GM18508 (cell line): Measurements from ENCODE around the gene VSTM2L.

ENCODE experiments used
- ATAC-seq: cut with Tn5 transposase; IDR thresholded peaks from one replicate; pipeline ENCODE4 v1.9.1; 2021; ENCODE audit warnings: moderate number of reproducible peaks; ENCODE audit not compliant: insufficient read depth, unreplicated experiment

The VSTM2L gene

DNA sequence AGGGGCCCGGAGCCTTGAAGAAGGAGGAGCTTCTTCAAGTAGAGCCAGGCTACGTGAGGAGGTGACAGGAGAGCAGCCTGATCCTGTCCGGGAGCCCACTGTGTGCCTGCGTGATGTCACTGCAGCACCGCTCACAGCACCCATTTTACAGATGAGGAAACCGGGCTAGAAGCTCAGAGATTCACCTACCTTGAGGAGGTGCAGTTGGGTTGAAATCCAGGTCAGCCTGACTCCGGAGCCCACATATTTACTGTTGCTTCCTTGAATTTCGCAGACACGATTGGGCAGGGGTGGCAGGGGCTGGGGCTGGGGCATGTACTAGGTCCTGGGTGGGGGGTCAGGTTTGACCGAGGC, 12.5 kb downstream of the VSTM2L start:
- no peak for ATAC-seq

- ATAC-seq: no peak
Observed at GRCh38 chr20:37915800-37916570, 13.1 kb downstream of the VSTM2L start.

DNA sequence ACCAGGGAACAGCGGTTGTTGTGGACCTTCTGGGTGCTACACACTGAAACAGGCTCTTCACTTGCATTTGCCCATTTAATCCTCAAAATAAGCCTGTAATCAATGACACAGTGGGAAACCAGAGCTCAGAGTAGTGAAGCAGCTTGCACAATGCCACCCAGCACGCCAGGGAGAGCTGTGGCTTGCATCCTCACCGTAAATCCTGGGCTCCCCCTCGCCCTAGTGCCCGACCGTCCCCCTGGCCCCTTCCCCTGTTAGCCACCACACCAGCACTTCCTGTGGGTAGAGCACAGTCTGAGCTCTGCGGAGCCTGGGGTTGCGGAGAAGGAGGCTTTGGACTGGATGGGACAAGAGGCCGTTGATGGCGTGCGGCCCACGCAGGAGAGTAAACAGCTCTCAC, 14.5 kb downstream of the VSTM2L start:
- no peak for ATAC-seq

GRCh38 chr20:37918035-37918434, 15.1 kb downstream of the VSTM2L start:
- no peak for ATAC-seq

GRCh38 chr20:37919389-37920040, 16.6 kb downstream of the VSTM2L start:
- ATAC-seq: no peak

DNA sequence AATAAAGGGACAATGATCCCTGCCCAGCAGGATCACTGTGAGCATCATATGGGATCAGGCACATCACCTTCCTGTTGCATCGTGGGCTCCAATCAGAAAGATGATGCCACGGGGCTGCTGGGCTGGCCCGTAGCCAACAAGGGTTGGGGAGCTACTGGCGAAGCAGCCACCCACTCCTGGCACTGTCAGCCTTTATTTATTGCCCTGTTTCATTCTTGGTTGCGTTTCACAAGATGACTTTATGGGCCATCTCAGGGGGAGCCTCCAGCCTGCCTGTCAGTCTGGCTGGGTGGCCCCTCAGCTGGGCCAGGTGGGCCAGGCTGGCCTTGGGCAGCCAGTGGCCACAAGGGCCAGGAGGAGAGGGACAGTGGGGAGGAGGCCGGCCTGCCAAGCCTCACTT, 17.3 kb downstream of the VSTM2L start:
- ATAC-seq: no peak

- no peak for ATAC-seq
Observed at GRCh38 chr20:37920679-37921322, 17.9 kb downstream of the VSTM2L start.

DNA sequence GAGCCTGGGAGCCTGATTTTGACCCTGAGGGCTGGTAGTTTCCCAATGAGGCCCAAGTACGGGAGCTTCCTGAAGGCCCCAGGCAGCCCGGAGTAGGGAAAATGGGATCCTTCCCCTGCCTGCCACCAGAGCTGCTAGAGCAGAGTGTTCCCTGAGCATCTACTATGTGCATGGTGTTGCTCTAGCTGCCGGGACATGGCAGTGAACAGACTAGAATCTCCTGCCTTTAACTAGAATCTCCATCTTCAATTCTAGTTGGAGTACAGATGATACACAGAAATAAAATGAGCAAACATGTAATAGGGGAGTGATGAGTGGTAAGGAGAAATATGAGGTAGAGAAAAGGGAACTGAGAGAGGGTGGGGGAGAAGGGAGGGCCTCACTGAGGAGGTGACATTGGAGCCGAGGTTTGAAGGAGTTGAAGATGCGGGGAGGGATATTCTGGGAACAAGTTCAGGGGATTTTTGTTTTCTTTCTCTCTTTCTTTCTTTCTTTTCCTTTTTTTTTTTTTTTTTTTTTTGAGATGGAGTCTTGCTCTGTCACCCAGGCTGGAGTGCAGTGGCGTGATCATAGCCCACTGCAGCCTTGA, 18.5 kb downstream of the VSTM2L start:
- no peak for ATAC-seq

GRCh38 chr20:37922016-37922415, 19.1 kb downstream of the VSTM2L start:
- no peak for ATAC-seq

- no peak for ATAC-seq
Observed at GRCh38 chr20:37925265-37926165, 22.6 kb downstream of the VSTM2L start.

DNA sequence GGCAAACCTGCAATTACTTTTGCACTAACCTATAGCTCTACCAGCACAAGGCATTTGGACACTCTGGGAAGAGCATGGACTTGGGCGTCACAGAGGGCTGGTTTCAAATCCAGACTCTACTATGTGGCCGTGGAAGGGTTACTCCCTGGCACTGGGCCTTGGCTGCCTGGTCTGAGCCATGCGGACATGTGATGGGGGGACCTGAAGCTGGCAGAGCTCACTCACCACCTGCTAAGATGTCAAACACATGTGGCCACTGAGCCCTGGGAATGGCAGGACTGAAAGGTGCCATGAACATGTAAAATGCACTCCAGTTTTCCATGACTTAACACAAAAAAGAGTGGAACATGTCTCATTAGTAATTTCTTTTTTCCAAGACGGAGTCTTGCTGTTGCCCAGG, 23.7 kb downstream of the VSTM2L start:
- ATAC-seq: no peak

DNA sequence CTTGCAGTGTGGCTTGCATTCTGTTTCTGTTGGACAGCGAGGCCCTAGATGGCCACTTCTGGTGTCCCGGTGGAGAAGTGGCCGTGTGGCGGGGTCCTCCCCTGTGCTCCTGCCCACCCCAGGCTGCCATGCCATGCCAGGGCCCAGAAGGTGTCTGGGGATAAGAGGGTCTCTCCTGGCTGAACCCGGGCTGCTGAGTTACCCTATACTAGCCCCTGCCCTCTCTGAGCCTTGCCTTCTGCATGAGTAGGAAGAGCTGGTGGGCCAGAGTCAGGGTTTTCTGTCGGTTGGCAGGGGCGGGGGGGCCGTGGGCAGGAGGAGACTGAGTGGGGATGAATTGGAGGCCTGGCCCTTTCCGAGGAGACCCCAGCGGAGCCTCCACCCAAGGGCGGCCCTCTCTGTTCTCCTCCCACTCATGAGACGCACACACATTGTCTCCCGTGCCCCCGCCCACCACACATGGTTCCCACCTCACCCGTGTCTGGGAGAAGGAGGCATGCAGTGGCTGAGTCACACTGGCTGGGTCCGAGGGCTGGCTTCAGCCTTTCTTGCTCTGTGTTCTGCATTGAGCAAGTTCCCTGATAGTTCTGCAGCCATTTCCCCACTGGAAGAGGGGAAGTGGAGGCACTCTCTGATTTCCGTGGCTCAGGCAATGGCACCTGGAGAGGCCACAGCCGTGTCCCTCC, 24.6 kb downstream of the VSTM2L start:
- no peak for ATAC-seq

GRCh38 chr20:37928996-37929682, 26.2 kb downstream of the VSTM2L start:
- no peak for ATAC-seq

GRCh38 chr20:37929683-37930014, 26.7 kb downstream of the VSTM2L start:
- no peak for ATAC-seq

- no peak for ATAC-seq
Observed at GRCh38 chr20:37931153-37931922, 28.4 kb downstream of the VSTM2L start.

- ATAC-seq: no peak
Observed at GRCh38 chr20:37932074-37932473, 29.1 kb downstream of the VSTM2L start.

DNA sequence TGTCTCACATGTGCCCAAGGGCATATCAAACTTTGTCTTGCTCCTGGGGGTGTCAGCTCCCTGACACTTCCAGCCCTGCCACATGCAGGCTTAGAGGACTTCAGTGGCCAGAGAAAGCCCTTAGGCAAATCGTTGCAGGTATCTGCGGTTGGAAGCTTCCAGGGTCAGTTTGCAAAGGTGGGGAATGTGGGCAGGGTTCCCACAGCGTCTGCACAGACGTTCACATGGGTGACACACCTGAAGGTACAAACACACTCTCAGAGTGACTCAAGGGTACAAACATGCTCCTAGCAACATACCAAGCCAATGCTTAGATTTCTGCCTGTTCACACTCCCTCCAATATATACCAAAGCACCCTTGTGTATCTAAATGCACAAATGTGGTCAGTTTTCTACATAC, 30.0 kb downstream of the VSTM2L start:
- no peak for ATAC-seq

GRCh38 chr20:37933786-37934633, 31.1 kb downstream of the VSTM2L start:
- ATAC-seq: no peak
